ENCODE measurements around the gene ERICH6. TPM values are rescaled to one million over a fixed set of nuclear protein-coding genes. Genes with fewer than 3 reads are reported as not detected.
A peak's percentile ranks its signal among the peaks of the same experiment; 100 is the strongest.

The ERICH6 gene
- total RNA-seq: not detected
- under 1 TPM; 0.14 to 0.60 (median 0.27) TPM for polyA plus RNA-seq
- total RNA-seq: 0 to 0.64 (median 0.10) reads per million in 6 experiments

- peak; percentile 61 to 89 (median 79) for DNase-seq
- POLR2A ChIA-PET: interaction anchor here (0.6 to 4.0 kb wide), 12 partner anchors 8 to 294 kb away, joined by 3 to 55 read pairs (median 5); partner anchors contain the start of genes EIF2A, SELENOT, SERP1 and SIAH2
- H3K27me3 Mint-ChIP-seq: no peaks in the 10 kb centered on the region
Observed at GRCh38 chr3:150703756-150704344, at the start of gene ERICH6. TSS of gene ERICH6 (minus strand) at chr3:150703920. CDS start at chr3:150703898, 22 bp downstream.

GRCh38 chr3:150751781-150752263 lies 48.1 kb upstream of the ERICH6 start:
- no peak overlapping the region for H3K4me3 Mint-ChIP-seq
- H3K4me1 Mint-ChIP-seq: peaks cover 25 to 89% (median 71%) of the 10 kb centered on the region in 4 donors
- ATAC-seq (no peak), DNase-seq (no peak)
- H3K9me3 Mint-ChIP-seq: no peaks in the 10 kb centered on the region
- POLR2A ChIA-PET: interaction anchor here (1.4 kb wide), 1 partner anchor 10 kb away, joined by 5 read pairs; no protein-coding TSS in a partner anchor
- H3K27ac Mint-ChIP-seq: no peak overlapping the region
- H3K27me3 Mint-ChIP-seq: no peaks in the 10 kb centered on the region
- H3K36me3 Mint-ChIP-seq: peaks cover 0 to 25% (median 13%) of the 10 kb centered on the region in 3 donors

More at GRCh38 chr3:150703756-150704344, at the start of gene ERICH6:
- ATAC-seq: peak; percentile 82 to 85
- peaks cover 5 to 22% (median 21%) of the 10 kb centered on the region in 3 donors for H3K36me3 Mint-ChIP-seq
- H3K27ac Mint-ChIP-seq: peak within 1 kb of the TSS; percentile 93 to 100 (median 98)
- H3K9me3 Mint-ChIP-seq: peaks cover 0 to 3% (median 0%) of the 10 kb centered on the region in 9 donors
- H3K4me1 Mint-ChIP-seq: peaks cover 14 to 32% (median 28%) of the 10 kb centered on the region in 4 donors
- peak within 1 kb of the TSS; percentile 90 to 99 (median 97) for H3K4me3 Mint-ChIP-seq

- Mint-ChIP-seq H3K9me3 (no peaks in the 10 kb centered on the region), H3K36me3 (peaks cover 0 to 32% (median 4%) of the 10 kb centered on the region in 3 donors)
- POLR2A ChIA-PET: no interaction called here
Observed at GRCh38 chr3:150749255-150749654, 45.5 kb upstream of the ERICH6 start.

GRCh38 chr3:150748684-150749047 lies 44.9 kb upstream of the ERICH6 start:
- POLR2A ChIA-PET: interaction anchor here (1.4 kb wide), 1 partner anchor 13 kb away, joined by 5 read pairs; no protein-coding TSS in a partner anchor
- no peak for ATAC-seq
- Mint-ChIP-seq H3K36me3 (peaks cover 0 to 27% (median 0%) of the 10 kb centered on the region in 3 donors), H3K27ac (peak overlapping the region in 2 of 10 donors; percentile 6 to 20), H3K27me3 (no peaks in the 10 kb centered on the region), H3K4me1 (peaks cover 32 to 89% (median 79%) of the 10 kb centered on the region in 4 donors), H3K4me3 (no peak overlapping the region), H3K9me3 (no peaks in the 10 kb centered on the region)
- DNase-seq: no peak

More at GRCh38 chr3:150749255-150749654, 45.5 kb upstream of the ERICH6 start:
- Mint-ChIP-seq H3K4me1 (peaks cover 34 to 90% (median 80%) of the 10 kb centered on the region in 4 donors), H3K27me3 (no peaks in the 10 kb centered on the region), H3K27ac (peak overlapping the region in 1 of 10 donors; percentile 20), H3K4me3 (no peak overlapping the region)
- ATAC-seq: no peak
- DNase-seq: no peak

- Mint-ChIP-seq H3K27ac (peak overlapping the region in 2 of 10 donors; percentile 19 to 55), H3K4me1 (peaks cover 32 to 89% (median 76%) of the 10 kb centered on the region in 4 donors), H3K27me3 (no peaks in the 10 kb centered on the region), H3K4me3 (no peak overlapping the region), H3K9me3 (no peaks in the 10 kb centered on the region), H3K36me3 (peaks cover 0 to 29% (median 0%) of the 10 kb centered on the region in 3 donors)
- no peak for DNase-seq
- no peak for ATAC-seq
- POLR2A ChIA-PET: interaction anchor here (1.4 kb wide), 1 partner anchor 14 kb away, joined by 5 read pairs; no protein-coding TSS in a partner anchor
Observed at GRCh38 chr3:150747886-150748683, 44.4 kb upstream of the ERICH6 start.

GRCh38 chr3:150746791-150747590 lies 43.3 kb upstream of the ERICH6 start:
- POLR2A ChIA-PET: interaction anchor here (1.0 kb wide), 1 partner anchor 11 kb away, joined by 6 read pairs; no protein-coding TSS in a partner anchor
- H3K27ac Mint-ChIP-seq: peak overlapping the region in 7 of 10 donors; percentile 20 to 60 (median 46)
- H3K36me3 Mint-ChIP-seq: peaks cover 0 to 33% (median 8%) of the 10 kb centered on the region in 3 donors
- H3K27me3 Mint-ChIP-seq: no peaks in the 10 kb centered on the region
- DNase-seq (no peak), ATAC-seq (no peak)
- no peaks in the 10 kb centered on the region for H3K9me3 Mint-ChIP-seq
- peaks cover 26 to 88% (median 71%) of the 10 kb centered on the region in 4 donors for H3K4me1 Mint-ChIP-seq
- H3K4me3 Mint-ChIP-seq: no peak overlapping the region

GRCh38 chr3:150745832-150746231 lies 42.1 kb upstream of the ERICH6 start:
- peaks cover 26 to 85% (median 62%) of the 10 kb centered on the region in 4 donors for H3K4me1 Mint-ChIP-seq
- POLR2A ChIA-PET: interaction anchor here (1.4 kb wide), 1 partner anchor 17 kb away, joined by 3 read pairs; the partner anchor contains the start of gene SIAH2
- H3K27me3 Mint-ChIP-seq: no peaks in the 10 kb centered on the region
- DNase-seq: no peak
- H3K4me3 Mint-ChIP-seq: no peak overlapping the region
- peaks cover 0 to 42% (median 12%) of the 10 kb centered on the region in 3 donors for H3K36me3 Mint-ChIP-seq
- peak overlapping the region in 7 of 10 donors; percentile 21 to 84 (median 40) for H3K27ac Mint-ChIP-seq
- ATAC-seq: no peak
- no peaks in the 10 kb centered on the region for H3K9me3 Mint-ChIP-seq

GRCh38 chr3:150744919-150745211 lies 41.1 kb upstream of the ERICH6 start:
- peak overlapping the region in 4 of 10 donors; percentile 34 to 52 (median 46) for H3K27ac Mint-ChIP-seq
- H3K4me1 Mint-ChIP-seq: peaks cover 26 to 87% (median 60%) of the 10 kb centered on the region in 4 donors
- H3K9me3 Mint-ChIP-seq: no peaks in the 10 kb centered on the region
- no peak overlapping the region for H3K4me3 Mint-ChIP-seq
- DNase-seq (no peak), ATAC-seq (no peak)
- H3K36me3 Mint-ChIP-seq: peaks cover 0 to 40% (median 12%) of the 10 kb centered on the region in 3 donors
- POLR2A ChIA-PET: no interaction called here
- no peaks in the 10 kb centered on the region for H3K27me3 Mint-ChIP-seq

GRCh38 chr3:150744041-150744918 lies 40.6 kb upstream of the ERICH6 start:
- H3K4me3 Mint-ChIP-seq: no peak overlapping the region
- POLR2A ChIA-PET: no interaction called here
- peaks cover 0 to 37% (median 12%) of the 10 kb centered on the region in 3 donors for H3K36me3 Mint-ChIP-seq
- DNase-seq (no peak), ATAC-seq (no peak)
- H3K4me1 Mint-ChIP-seq: peaks cover 23 to 87% (median 61%) of the 10 kb centered on the region in 4 donors
- H3K27ac Mint-ChIP-seq: peak overlapping the region in 8 of 10 donors; percentile 3 to 80 (median 34)
- H3K9me3 Mint-ChIP-seq: no peaks in the 10 kb centered on the region
- H3K27me3 Mint-ChIP-seq: no peaks in the 10 kb centered on the region

- H3K27me3 Mint-ChIP-seq: no peaks in the 10 kb centered on the region
- no peak overlapping the region for H3K4me3 Mint-ChIP-seq
- H3K36me3 Mint-ChIP-seq: peaks cover 0 to 37% (median 12%) of the 10 kb centered on the region in 3 donors
- H3K9me3 Mint-ChIP-seq: no peaks in the 10 kb centered on the region
- POLR2A ChIA-PET: interaction anchor here (0.6 kb wide), 1 partner anchor 145 kb away, joined by 8 read pairs; no protein-coding TSS in a partner anchor
- DNase-seq: no peak
- H3K4me1 Mint-ChIP-seq: peaks cover 20 to 87% (median 55%) of the 10 kb centered on the region in 4 donors
- ATAC-seq: no peak
- peak overlapping the region in 6 of 10 donors; percentile 33 to 57 (median 42) for H3K27ac Mint-ChIP-seq
Observed at GRCh38 chr3:150743508-150743907, 39.8 kb upstream of the ERICH6 start.

- H3K36me3 Mint-ChIP-seq: peaks cover 0 to 36% (median 12%) of the 10 kb centered on the region in 3 donors
- H3K27me3 Mint-ChIP-seq: no peaks in the 10 kb centered on the region
- DNase-seq: no peak
- H3K27ac Mint-ChIP-seq: peak overlapping the region in 3 of 10 donors; percentile 14 to 33 (median 33)
- ATAC-seq: no peak
- no peaks in the 10 kb centered on the region for H3K9me3 Mint-ChIP-seq
- H3K4me3 Mint-ChIP-seq: no peak overlapping the region
- H3K4me1 Mint-ChIP-seq: peaks cover 18 to 88% (median 55%) of the 10 kb centered on the region in 4 donors
- POLR2A ChIA-PET: interaction anchor here (0.6 kb wide), 1 partner anchor 145 kb away, joined by 8 read pairs; no protein-coding TSS in a partner anchor
Observed at GRCh38 chr3:150742679-150743078, 39.0 kb upstream of the ERICH6 start.

Data from naive thymus-derived CD8-positive, alpha-beta T cell (primary cell).